Measurements from ENCODE around the gene KRTAP5-11.
"Not testable (repeated sequence)": the region's sequence is repeated elsewhere in the genome, so short reads cannot be mapped to it uniquely, and the experiment has no call there.

DNA sequence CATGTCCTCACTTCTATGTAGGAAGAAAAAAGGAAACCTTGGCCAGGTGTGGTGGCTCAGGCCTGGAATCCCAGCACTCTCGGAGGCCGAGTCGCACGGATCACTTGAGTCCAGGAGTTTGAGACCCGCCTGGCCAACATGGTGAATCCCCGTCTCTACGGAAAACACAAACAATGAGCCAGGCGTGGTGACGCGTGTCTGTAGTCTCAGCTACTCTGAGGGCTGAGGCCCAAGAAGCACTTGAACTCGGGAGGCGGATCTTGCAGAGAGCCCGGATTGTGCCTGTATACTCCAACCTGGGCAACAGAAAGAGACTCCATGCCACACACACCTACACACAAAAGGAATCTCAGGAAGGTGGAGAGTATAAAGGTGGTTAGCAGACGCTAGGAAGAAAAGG is 39.9 kb upstream of the KRTAP5-11 start:
- TF ChIP-seq, protein P1, sequence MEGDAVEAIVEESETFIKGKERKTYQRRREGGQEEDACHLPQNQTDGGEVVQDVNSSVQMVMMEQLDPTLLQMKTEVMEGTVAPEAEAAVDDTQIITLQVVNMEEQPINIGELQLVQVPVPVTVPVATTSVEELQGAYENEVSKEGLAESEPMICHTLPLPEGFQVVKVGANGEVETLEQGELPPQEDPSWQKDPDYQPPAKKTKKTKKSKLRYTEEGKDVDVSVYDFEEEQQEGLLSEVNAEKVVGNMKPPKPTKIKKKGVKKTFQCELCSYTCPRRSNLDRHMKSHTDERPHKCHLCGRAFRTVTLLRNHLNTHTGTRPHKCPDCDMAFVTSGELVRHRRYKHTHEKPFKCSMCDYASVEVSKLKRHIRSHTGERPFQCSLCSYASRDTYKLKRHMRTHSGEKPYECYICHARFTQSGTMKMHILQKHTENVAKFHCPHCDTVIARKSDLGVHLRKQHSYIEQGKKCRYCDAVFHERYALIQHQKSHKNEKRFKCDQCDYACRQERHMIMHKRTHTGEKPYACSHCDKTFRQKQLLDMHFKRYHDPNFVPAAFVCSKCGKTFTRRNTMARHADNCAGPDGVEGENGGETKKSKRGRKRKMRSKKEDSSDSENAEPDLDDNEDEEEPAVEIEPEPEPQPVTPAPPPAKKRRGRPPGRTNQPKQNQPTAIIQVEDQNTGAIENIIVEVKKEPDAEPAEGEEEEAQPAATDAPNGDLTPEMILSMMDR (IDR thresholded peaks at IDR 0.05) = not testable (repeated sequence)
- not testable (repeated sequence) for TF ChIP-seq POLR2A (IDR thresholded peaks at IDR 0.05)

Data from Peyer's patch (tissue), 4 donors.